ENCODE measurements around the gene IL1RAPL2.

The IL1RAPL2 gene

DNA sequence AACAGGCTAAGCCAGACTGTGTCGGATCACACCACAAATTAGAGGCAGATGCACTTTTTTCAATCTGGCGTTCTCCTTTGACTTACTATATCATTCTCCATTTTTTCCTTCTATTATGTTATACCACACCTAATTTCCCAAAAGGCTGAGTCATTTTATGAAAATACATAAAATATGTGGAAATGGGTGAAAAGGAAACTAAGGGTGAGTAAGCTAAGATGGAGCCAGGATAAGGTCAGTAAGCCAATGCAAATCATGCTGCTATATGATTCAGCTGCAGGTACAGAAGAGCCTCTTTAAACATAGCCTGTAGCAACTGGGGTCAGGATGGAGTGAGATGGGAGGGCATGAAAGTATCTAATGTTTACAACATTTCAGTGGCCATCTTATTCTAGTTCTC, 748.5 kb downstream of the IL1RAPL2 start:
- TF ChIP-seq, protein P1, sequence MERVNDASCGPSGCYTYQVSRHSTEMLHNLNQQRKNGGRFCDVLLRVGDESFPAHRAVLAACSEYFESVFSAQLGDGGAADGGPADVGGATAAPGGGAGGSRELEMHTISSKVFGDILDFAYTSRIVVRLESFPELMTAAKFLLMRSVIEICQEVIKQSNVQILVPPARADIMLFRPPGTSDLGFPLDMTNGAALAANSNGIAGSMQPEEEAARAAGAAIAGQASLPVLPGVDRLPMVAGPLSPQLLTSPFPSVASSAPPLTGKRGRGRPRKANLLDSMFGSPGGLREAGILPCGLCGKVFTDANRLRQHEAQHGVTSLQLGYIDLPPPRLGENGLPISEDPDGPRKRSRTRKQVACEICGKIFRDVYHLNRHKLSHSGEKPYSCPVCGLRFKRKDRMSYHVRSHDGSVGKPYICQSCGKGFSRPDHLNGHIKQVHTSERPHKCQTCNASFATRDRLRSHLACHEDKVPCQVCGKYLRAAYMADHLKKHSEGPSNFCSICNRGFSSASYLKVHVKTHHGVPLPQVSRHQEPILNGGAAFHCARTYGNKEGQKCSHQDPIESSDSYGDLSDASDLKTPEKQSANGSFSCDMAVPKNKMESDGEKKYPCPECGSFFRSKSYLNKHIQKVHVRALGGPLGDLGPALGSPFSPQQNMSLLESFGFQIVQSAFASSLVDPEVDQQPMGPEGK (CRISPR knock-in tag; IDR thresholded peaks at IDR 0.05; ENCODE audit: borderline replicate concordance) = no peak
- no peak for TF ChIP-seq ARNTL (CRISPR knock-in tag; IDR thresholded peaks at IDR 0.05; ENCODE audit: borderline replicate concordance, low read depth)
- TF ChIP-seq, protein P2, sequence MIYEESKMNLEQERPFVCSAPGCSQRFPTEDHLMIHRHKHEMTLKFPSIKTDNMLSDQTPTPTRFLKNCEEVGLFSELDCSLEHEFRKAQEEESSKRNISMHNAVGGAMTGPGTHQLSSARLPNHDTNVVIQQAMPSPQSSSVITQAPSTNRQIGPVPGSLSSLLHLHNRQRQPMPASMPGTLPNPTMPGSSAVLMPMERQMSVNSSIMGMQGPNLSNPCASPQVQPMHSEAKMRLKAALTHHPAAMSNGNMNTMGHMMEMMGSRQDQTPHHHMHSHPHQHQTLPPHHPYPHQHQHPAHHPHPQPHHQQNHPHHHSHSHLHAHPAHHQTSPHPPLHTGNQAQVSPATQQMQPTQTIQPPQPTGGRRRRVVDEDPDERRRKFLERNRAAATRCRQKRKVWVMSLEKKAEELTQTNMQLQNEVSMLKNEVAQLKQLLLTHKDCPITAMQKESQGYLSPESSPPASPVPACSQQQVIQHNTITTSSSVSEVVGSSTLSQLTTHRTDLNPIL (CRISPR knock-in tag; IDR thresholded peaks at IDR 0.05; ENCODE audit: low read depth) = no peak
- no peak for TF ChIP-seq CSDC2 (CRISPR knock-in tag; IDR thresholded peaks at IDR 0.05)
- no peak for TF ChIP-seq ISL1 (CRISPR knock-in tag; IDR thresholded peaks at IDR 0.05)
- TF ChIP-seq ZFP3 (CRISPR knock-in tag; IDR thresholded peaks at IDR 0.05) = no peak
- no peak for TF ChIP-seq TOX (CRISPR knock-in tag; IDR thresholded peaks at IDR 0.05; ENCODE audit: borderline replicate concordance)
- no peak for TF ChIP-seq TCF4 (CRISPR knock-in tag; IDR thresholded peaks at IDR 0.05; ENCODE audit: borderline replicate concordance)
- no peak for TF ChIP-seq ZNF70 (CRISPR knock-in tag; IDR thresholded peaks at IDR 0.05)

DNA sequence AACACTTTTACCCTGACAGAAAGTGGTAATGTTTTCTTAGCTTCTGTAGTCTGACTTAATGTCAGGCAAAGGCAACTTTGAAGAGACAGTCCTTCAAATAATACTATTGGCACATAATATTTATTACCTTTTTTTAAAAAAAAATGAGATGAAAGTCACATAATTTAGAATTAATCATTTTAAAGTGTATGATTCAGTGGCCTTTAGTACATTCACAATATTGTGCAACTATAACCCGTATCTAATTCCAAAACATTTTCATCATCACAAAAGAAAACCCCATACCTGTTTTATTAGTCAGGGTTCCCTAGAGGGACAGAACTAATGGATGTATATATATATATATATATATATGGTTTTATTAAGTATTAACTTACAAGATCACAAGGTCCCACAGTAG, 749.2 kb downstream of the IL1RAPL2 start:
- ATAC-seq = no peak
- TF ChIP-seq ZFP3 (CRISPR knock-in tag; IDR thresholded peaks at IDR 0.05) (no peak), ZNF565 (CRISPR knock-in tag; conservative IDR thresholded peaks at IDR 0.05; ENCODE audit: low read depth) (no peak), SNAI2 (CRISPR knock-in tag; IDR thresholded peaks at IDR 0.05) (no peak), PPARA (CRISPR knock-in tag; IDR thresholded peaks at IDR 0.05; ENCODE audit: borderline replicate concordance) (no peak), ZNF8 (CRISPR knock-in tag; IDR thresholded peaks at IDR 0.05) (no peak), OSR1 (CRISPR knock-in tag; IDR thresholded peaks at IDR 0.05) (no peak), ZFP30 (CRISPR knock-in tag; IDR thresholded peaks at IDR 0.05) (no peak), BACH2 (CRISPR knock-in tag; IDR thresholded peaks at IDR 0.05; ENCODE audit: borderline replicate concordance) (no peak), TOX (CRISPR knock-in tag; IDR thresholded peaks at IDR 0.05; ENCODE audit: borderline replicate concordance) (no peak), TCF4 (CRISPR knock-in tag; IDR thresholded peaks at IDR 0.05; ENCODE audit: borderline replicate concordance) (no peak)
- TF ChIP-seq, protein P1 (CRISPR knock-in tag; IDR thresholded peaks at IDR 0.05; ENCODE audit: borderline replicate concordance) = no peak
- TF ChIP-seq, protein P2 (CRISPR knock-in tag; IDR thresholded peaks at IDR 0.05; ENCODE audit: low read depth) = no peak
- TF ChIP-seq, protein P3, sequence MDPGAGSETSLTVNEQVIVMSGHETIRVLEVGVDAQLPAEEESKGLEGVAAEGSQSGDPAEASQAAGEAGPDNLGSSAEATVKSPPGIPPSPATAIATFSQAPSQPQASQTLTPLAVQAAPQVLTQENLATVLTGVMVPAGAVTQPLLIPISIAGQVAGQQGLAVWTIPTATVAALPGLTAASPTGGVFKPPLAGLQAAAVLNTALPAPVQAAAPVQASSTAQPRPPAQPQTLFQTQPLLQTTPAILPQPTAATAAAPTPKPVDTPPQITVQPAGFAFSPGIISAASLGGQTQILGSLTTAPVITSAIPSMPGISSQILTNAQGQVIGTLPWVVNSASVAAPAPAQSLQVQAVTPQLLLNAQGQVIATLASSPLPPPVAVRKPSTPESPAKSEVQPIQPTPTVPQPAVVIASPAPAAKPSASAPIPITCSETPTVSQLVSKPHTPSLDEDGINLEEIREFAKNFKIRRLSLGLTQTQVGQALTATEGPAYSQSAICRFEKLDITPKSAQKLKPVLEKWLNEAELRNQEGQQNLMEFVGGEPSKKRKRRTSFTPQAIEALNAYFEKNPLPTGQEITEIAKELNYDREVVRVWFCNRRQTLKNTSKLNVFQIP (CRISPR knock-in tag; IDR thresholded peaks at IDR 0.05; ENCODE audit: borderline replicate concordance, low read depth) = no peak
- TF ChIP-seq, protein P4, sequence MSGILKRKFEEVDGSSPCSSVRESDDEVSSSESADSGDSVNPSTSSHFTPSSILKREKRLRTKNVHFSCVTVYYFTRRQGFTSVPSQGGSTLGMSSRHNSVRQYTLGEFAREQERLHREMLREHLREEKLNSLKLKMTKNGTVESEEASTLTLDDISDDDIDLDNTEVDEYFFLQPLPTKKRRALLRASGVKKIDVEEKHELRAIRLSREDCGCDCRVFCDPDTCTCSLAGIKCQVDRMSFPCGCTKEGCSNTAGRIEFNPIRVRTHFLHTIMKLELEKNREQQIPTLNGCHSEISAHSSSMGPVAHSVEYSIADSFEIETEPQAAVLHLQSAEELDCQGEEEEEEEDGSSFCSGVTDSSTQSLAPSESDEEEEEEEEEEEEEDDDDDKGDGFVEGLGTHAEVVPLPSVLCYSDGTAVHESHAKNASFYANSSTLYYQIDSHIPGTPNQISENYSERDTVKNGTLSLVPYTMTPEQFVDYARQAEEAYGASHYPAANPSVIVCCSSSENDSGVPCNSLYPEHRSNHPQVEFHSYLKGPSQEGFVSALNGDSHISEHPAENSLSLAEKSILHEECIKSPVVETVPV (CRISPR knock-in tag; IDR thresholded peaks at IDR 0.05) = no peak

More for the DNA sequence above, 748.5 kb downstream of the IL1RAPL2 start:
- ATAC-seq = peak; percentile 21; the same call in 1 of the 3 replicates

DNA sequence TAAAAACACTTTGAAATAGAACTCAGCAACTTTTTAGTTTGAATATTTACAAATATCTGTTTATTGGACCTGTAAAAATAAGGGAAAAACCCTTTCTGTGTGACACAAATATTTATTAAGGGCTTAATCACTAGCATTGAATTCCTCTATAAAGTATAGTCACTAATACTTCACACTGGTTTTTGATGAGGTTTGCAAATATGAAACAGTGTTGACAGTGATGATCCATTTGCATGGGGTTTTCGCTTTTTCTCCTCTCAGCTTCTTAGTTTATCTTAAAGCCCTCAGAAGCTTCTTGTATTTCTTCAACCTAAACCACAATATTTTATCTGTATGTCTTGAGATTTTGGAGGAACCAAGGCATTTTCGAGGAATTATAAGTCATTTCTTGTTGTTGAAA, 751.1 kb downstream of the IL1RAPL2 start:
- no peak for ATAC-seq
- TF ChIP-seq ISL1 (CRISPR knock-in tag; IDR thresholded peaks at IDR 0.05) (no peak), ZC3H10 (CRISPR knock-in tag; IDR thresholded peaks at IDR 0.05) (no peak), TOX (CRISPR knock-in tag; IDR thresholded peaks at IDR 0.05; ENCODE audit: borderline replicate concordance) (no peak)
